Stimulated activated CD4-positive, alpha-beta T cell treated with anti-CD3 and anti-CD28 coated beads, Interleukin-2, amount 100 ng/mL, for 48 hours (primary cell): ENCODE measurements around the gene DOCK7.
A peak's percentile ranks its signal among the peaks of the same experiment; 100 is the strongest.
"Not testable (repeated sequence)": the region's sequence is repeated elsewhere in the genome, so short reads cannot be mapped to it uniquely, and the experiment has no call there.

Source experiments
- DNase-seq, 2 donors: peaks; one replicate each; pipeline ENCODE4 v3.0.0-alpha.2; 2020

DOCK7 gene, protein sequence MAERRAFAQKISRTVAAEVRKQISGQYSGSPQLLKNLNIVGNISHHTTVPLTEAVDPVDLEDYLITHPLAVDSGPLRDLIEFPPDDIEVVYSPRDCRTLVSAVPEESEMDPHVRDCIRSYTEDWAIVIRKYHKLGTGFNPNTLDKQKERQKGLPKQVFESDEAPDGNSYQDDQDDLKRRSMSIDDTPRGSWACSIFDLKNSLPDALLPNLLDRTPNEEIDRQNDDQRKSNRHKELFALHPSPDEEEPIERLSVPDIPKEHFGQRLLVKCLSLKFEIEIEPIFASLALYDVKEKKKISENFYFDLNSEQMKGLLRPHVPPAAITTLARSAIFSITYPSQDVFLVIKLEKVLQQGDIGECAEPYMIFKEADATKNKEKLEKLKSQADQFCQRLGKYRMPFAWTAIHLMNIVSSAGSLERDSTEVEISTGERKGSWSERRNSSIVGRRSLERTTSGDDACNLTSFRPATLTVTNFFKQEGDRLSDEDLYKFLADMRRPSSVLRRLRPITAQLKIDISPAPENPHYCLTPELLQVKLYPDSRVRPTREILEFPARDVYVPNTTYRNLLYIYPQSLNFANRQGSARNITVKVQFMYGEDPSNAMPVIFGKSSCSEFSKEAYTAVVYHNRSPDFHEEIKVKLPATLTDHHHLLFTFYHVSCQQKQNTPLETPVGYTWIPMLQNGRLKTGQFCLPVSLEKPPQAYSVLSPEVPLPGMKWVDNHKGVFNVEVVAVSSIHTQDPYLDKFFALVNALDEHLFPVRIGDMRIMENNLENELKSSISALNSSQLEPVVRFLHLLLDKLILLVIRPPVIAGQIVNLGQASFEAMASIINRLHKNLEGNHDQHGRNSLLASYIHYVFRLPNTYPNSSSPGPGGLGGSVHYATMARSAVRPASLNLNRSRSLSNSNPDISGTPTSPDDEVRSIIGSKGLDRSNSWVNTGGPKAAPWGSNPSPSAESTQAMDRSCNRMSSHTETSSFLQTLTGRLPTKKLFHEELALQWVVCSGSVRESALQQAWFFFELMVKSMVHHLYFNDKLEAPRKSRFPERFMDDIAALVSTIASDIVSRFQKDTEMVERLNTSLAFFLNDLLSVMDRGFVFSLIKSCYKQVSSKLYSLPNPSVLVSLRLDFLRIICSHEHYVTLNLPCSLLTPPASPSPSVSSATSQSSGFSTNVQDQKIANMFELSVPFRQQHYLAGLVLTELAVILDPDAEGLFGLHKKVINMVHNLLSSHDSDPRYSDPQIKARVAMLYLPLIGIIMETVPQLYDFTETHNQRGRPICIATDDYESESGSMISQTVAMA (N-terminal part only)

DNA sequence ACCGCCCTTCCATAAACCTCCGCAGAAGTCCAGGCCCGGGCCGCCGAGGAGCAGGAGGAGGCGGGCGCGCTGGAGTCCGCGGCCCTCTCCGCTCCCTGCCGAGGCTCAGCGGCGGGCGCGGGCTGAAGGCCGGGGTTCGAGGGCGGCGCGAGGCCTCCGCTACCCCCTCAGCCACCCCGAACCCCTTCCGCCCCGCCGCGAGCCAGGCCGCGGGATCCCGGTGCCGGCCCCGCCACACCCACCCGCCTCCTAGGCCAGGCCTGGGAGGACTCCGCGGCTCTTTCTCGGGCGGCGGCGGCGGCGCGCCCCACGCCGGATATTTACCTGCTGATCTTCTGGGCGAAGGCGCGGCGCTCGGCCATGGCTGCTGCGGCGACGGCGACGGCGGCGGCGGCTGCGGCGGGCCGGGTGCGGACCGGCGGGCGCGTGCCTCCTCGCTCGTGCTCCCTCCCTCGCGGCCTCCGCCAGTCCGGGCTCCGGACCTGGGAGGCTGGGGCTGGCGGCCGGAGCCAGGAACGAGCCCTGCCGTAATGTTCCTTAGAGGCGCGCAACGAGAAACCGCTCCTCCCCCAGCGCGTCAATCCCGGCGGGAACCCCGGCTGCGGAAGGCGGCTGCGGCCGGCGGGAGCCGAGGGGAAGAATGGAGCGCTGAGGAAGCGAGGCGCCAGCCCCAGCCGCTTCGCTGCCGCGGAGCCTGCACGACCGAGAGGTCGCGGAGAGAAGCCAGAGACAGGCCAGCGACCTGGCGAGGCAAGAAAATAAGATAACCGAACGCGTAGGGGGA is at the start of gene DOCK7:
DOCK7 (minus strand) TSS at position 484 of the 784 bp plus-strand sequence; CDS start at position 362, 122 bp downstream.
- DNase-seq = peak; percentile 44 to 48

- DNase-seq = no peak
Measured at GRCh38 chr1:62735491-62736171, 47.4 kb upstream of the DOCK7 start.

- DNase-seq = no peak
Measured at GRCh38 chr1:62732331-62732730, 44.1 kb upstream of the DOCK7 start.

- DNase-seq = no peak
Measured at GRCh38 chr1:62728963-62729362, 40.8 kb upstream of the DOCK7 start.

DNA sequence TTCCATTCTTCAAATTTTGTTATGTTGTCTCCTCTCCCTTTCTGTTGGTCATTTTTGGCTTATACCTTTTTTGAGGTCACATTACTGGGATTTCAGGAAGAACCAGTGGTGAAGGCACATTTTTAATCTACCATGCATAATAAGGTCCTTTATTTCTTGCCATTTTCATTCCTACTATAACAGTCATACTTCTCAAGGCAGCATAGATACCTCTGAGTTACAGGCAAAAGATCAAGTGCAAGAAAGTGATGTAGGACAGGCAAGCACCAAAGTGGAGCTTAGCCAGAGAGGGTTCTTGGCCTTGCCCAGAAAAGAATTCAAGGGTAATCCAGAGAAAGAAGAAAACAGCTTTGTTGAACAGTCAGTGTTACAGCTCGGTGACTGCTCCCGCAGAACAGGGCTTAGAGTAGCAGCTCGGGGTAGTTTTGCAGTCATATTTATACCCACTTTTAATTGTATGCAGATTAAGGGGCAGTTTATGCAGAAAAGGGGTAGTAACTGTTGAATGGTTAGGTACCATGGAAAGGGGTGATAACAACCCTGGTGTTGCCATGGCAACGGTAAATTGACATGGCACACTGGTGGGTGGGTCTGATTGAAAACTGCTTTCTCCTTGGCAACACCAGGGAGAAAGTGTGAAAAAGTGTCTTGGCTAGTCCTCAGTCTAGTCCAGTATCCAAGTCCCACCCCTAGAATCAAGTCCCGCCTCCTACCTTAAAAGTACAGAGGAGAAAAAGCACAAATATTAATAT is 39.6 kb upstream of the DOCK7 start:
- no peak for DNase-seq

DNA sequence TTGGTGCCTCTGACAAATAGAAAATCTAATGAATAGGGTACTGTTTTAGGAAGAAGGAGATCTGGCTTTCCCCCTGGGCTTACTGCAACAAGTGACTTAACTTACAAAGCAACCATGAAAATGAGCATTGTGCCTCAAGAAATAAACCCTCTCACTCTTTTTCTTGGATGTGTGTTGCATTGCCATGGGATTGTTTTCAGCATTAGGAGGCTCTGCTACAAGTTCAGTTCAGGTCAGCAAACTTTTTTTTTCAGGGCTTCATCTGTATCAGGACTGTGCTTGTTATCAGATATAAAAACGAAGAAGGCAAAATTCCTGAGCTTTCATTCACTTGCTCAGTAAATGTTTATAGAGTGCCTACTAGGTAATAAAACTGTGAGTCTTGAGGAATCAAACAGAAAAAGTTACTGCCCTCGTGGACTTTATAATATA is 37.8 kb upstream of the DOCK7 start:
- DNase-seq = no peak

GRCh38 chr1:62725255-62725654 is 37.1 kb upstream of the DOCK7 start:
- no peak for DNase-seq

DNA sequence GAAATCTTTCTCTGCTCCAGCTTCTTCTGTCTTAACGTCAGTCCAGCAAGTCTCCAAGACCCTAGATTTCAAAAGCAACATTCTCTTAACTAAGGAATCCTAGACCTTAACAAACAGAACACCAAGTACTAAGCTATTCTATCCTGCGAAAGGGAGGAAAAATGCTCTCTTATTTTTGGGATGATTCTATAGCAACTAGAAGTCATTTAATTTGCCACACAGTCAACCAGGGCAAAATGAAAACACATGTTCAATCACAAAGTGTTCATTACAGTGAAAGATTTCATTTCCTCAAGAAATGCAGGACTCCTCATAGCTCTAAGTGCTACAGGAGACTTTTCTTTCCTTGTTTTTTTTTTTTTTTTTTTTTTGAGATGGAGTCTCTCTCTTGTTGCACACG is 36.2 kb upstream of the DOCK7 start:
- no peak for DNase-seq

GRCh38 chr1:62723883-62724282 is 35.7 kb upstream of the DOCK7 start:
- no peak for DNase-seq

- DNase-seq = no peak
Measured at GRCh38 chr1:62722796-62723195, 34.6 kb upstream of the DOCK7 start.

DNA sequence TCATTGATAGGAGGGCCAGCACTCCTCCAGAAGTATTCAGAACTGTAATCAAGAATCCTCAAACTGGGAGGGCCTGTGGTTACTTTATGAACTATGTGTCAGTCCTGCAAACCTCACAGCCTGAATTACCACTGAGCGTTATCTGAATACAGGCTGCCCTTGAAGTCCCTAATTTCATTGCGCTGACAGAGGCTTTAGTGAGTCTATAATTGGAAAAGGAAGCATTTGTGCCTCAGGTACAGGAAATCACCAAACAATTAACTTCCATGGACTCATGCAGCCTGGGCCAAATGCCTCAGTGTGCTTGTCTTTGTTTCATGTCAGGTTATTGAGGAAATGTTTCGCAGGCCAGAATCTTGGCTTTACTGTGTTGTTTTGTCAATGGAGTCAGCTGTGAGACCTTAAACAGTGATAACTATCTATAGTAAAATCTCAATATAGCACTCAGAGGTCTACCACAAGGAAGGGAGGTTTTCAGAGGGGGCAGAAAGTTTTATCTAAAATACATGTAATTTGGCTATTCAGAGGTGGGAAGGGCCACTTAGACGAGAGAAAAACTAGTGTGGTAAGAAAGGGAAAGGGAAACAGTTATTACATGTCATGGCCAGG is 32.9 kb upstream of the DOCK7 start:
- DNase-seq = no peak

DNA sequence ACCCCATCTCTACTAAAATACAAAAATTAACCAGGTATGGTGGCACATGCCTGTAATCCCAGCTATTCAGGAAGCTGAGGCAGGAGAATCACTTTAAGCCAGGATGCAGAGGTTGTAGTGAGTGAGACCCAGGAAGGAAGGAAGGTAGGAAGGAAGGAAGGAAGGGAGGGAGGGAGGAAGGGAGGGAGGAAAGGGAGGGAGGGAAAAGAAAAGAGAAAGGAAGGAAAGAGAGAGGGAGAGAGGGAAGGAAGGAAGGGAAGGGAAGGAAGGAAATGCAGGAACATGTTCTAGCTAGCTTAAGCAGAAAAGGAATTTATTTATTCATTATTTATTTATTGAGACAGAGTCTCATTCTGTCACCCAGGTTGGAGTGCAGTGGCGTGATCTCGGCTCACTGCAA is 30.2 kb upstream of the DOCK7 start:
- DNase-seq = not testable (repeated sequence)

- no peak for DNase-seq
Measured at GRCh38 chr1:62717483-62717882, 29.3 kb upstream of the DOCK7 start.

GRCh38 chr1:62716397-62716796 is 28.2 kb upstream of the DOCK7 start:
- no peak for DNase-seq

- DNase-seq = no peak
Measured at GRCh38 chr1:62712336-62713243, 24.4 kb upstream of the DOCK7 start.

DNA sequence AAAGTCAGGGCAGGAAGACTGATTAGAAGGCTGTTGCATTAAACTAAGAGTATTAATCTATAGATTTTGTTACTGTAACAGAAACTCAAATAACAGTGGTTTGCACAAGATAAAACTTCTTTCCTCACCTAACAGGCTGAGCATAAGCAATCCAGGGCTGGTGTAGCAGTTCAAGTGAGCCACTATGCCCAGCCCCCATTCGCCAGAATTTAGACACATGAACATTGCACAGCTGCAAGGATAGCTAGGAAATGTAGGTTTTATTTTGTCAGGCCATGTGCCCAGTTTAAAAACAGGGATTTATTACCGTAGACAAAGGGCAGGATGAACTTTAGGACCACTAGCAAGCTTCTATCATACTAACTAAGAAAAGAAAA is 19.5 kb upstream of the DOCK7 start:
- DNase-seq = no peak

DNA sequence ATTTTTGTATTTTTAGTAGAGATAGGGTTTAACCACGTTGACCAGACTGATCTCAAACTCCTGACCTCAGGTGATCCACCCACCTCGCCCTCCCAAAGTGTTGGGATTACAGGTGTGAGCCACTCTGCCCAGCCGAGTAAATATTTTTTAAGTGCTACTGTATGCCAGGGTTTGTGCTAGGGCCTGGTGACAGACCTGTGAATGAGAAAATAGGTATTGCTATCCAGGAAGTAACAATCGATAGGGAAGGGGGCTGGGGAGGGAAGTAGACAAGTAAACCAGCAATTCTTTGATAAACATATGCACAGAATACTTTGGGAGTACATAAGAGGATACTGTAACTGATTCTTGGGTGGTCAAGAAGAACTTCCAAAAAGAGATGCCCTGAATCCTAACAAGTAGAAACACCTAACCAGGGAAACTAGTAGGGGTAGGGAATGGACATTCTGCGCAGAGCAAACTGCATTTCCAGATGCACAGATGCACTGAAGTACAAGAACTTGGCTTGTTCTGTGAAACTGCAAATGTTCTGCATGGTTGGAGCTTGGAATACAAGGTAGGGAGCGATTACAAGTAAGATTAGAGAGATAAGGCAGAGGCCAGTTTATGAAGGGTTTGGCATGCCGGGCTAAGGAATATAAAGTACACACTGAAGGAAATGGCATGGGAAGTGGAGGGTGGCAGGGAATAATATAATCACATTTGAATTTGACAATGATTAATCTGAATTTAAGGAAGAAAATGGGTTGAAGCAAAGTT is 19.0 kb upstream of the DOCK7 start:
- no peak for DNase-seq

DNA sequence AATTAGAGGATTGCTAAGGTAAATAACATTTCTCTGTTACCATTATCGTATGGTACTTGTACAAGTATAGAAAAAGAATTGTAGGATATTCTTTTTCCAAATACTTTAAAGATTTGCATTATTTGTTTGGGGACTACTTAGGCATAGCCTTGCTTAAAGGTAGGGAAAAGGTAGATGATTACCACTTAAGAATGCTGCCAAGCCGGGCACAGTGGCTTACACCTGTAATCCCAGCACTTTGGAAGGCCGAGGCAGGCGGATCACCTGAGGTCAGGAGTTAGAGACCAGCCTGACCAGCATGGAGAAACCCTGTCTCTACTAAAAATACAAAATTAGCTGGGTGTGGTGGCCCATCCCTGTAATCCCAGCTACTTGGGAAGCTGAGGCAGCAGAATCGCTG is 10.0 kb upstream of the DOCK7 start:
- not testable (repeated sequence) for DNase-seq
